ENCODE data around the gene FAF1. TPM values are rescaled to one million over a fixed set of nuclear protein-coding genes. Genes with fewer than 3 reads are reported as not detected.

The FAF1 gene
- total RNA-seq, 1 experiment from 2014 or later = 73.2 TPM

- Histone ChIP-seq H3K36me3 (ENCODE audit: control insufficient read depth in 1 of 2, insufficient read depth in 2 of 2, low read length in 2 of 2) (no peaks in the 10 kb centered on the region; a peak in 1 of 4 replicates), H3K9ac (ENCODE audit: low read length) (no peak overlapping the region), H3K27me3 (ENCODE audit: insufficient read depth, low read length) (no peaks in the 10 kb centered on the region), H3K4me1 (ENCODE audit: control insufficient read depth in 1 of 2, insufficient read depth in 2 of 2, low read length in 2 of 2) (no peaks in the 10 kb centered on the region), H3K27ac (ENCODE audit: low read depth, low read length) (no peak overlapping the region), H4K20me1 (ENCODE audit: insufficient read depth) (no peaks in the 10 kb centered on the region), H2AFZ (ENCODE audit: low read depth, low read length, poor library complexity, severe bottlenecking) (no peak overlapping the region), H3K9me2 (ENCODE audit: insufficient read depth) (no peaks in the 10 kb centered on the region), H3K79me2 (ENCODE audit: insufficient read depth, low read length) (no peaks in the 10 kb centered on the region), H3K9me3 (ENCODE audit: control insufficient read depth in 1 of 2, insufficient read depth in 1 of 2, low read depth in 1 of 2, low read length in 2 of 2) (no peaks in the 10 kb centered on the region), H3K4me2 (ENCODE audit: low read length) (no peak overlapping the region), H3K4me3 (replicated peaks in 1 of 2; ENCODE audit: low read depth in 1 of 2, low read length in 2 of 2) (no peak overlapping the region)
- no TSS peak for BruUV-seq (replicated peaks)
- no peak for TF ChIP-seq ATF3 (IDR thresholded peaks at IDR 0.05)
- TF ChIP-seq, protein P1, sequence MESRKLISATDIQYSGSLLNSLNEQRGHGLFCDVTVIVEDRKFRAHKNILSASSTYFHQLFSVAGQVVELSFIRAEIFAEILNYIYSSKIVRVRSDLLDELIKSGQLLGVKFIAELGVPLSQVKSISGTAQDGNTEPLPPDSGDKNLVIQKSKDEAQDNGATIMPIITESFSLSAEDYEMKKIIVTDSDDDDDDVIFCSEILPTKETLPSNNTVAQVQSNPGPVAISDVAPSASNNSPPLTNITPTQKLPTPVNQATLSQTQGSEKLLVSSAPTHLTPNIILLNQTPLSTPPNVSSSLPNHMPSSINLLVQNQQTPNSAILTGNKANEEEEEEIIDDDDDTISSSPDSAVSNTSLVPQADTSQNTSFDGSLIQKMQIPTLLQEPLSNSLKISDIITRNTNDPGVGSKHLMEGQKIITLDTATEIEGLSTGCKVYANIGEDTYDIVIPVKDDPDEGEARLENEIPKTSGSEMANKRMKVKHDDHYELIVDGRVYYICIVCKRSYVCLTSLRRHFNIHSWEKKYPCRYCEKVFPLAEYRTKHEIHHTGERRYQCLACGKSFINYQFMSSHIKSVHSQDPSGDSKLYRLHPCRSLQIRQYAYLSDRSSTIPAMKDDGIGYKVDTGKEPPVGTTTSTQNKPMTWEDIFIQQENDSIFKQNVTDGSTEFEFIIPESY (IDR thresholded peaks at IDR 0.05; ENCODE audit: extremely low read depth, insufficient replicate concordance, low read length) = no peak
- TF ChIP-seq ELF1 (IDR thresholded peaks at IDR 0.05; ENCODE audit: borderline replicate concordance, low read depth) = no peak
- TF ChIP-seq CBX3 (IDR thresholded peaks at IDR 0.05; ENCODE audit: low read depth) = no peak
- no peak for TF ChIP-seq FOSL1 (IDR thresholded peaks at IDR 0.05; ENCODE audit: low read depth)
- TF ChIP-seq, protein P2, sequence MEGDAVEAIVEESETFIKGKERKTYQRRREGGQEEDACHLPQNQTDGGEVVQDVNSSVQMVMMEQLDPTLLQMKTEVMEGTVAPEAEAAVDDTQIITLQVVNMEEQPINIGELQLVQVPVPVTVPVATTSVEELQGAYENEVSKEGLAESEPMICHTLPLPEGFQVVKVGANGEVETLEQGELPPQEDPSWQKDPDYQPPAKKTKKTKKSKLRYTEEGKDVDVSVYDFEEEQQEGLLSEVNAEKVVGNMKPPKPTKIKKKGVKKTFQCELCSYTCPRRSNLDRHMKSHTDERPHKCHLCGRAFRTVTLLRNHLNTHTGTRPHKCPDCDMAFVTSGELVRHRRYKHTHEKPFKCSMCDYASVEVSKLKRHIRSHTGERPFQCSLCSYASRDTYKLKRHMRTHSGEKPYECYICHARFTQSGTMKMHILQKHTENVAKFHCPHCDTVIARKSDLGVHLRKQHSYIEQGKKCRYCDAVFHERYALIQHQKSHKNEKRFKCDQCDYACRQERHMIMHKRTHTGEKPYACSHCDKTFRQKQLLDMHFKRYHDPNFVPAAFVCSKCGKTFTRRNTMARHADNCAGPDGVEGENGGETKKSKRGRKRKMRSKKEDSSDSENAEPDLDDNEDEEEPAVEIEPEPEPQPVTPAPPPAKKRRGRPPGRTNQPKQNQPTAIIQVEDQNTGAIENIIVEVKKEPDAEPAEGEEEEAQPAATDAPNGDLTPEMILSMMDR (IDR thresholded peaks at IDR 0.05 in 2 of 3, conservative IDR thresholded peaks at IDR 0.05 in 1 of 3; ENCODE audit: borderline replicate concordance in 1 of 3, insufficient read depth in 1 of 3, low read depth in 2 of 3, low read length in 2 of 3) = no peak
- RAD21 ChIA-PET (ENCODE audit: low non-redundant PET in 1 of 2, low total read pairs in 2 of 2, uncharacterized antibody in 2 of 2, unreplicated experiment in 2 of 2) = no interaction called here
- POLR2A ChIA-PET = no interaction called here
- no peak for DNase-seq (ENCODE audit: low read depth, low spot score)
- ATAC-seq = no peak
- CTCF ChIA-PET = no interaction called here
- intact Hi-C loops (cut with micrococcal nuclease) = no loop called here
These were observed 400.6 kb downstream of the FAF1 start for GRCh38 chr1:50559421-50559820.
